DMS114 treated with DMSO at 0.1 percent for 48 hours (cell line): Measurements from ENCODE around the gene CABP7.

Source experiments
- DNase-seq: peaks from one replicate; lab custom pipeline; 2025; ENCODE audit not compliant: unreplicated experiment; lab: John Stamatoyannopoulos, UW

Gene CABP7

DNA sequence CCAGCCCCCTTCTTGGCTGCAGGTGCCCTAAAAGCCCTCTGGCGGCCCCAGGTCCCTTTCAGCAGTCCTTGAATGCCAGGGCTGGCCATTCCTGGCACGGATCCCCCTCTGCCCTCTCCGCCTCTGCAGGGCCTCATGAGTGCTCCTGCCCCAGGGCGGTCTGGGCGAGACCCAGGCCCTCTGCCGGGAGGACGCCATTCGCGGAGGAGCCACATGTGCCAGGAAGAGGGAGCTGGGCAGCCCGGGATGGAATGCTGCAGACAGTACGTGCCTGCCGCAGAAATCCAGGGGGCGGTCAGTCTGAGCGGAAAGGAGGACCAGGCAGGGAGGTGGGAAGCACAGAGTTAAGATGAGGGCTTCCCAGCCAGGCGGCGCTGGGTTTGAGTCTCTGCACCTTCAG lies 2.8 kb downstream of the CABP7 start:
- DNase-seq, result no peak

DNA sequence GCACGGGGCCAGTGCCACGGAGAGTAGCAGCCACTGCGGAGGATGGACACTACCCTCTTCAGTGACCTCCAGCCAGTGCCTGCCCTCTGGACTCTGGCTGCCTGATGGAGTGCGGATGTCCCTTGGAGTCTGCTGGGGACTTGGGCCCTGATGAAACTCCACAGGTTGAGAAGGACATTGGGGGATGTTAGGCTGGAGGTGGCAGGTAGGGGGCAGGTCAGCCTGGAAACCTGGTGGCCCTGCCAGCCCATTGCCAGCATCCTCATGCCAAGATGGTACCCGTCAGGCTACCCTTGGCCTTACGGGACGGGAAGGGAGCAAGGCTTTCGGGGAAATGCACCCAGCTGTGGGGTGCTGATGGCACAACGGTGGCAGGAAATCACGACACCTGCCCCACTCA lies 4.0 kb downstream of the CABP7 start:
- no peak for DNase-seq

DNA sequence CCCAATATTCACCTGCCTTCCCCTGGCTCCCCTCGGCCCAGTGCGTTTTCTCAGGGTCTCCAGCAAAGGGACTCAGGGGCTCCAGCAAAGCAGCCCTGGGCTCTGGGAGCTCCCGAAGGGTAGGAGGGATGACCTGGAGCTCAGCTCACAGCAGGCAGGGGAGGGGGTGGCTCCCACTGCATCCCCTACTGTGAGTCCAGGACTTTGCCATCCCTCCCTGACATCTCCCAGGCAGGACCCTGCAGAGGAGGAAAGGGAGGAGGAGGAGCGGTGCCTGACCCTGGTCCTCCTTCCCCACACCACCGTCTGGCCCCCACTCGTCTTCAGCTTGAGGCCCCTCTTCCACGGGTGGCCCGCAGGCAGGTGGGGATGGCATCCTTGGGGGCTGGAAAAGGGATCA lies 5.0 kb downstream of the CABP7 start:
- DNase-seq, result no peak

DNA sequence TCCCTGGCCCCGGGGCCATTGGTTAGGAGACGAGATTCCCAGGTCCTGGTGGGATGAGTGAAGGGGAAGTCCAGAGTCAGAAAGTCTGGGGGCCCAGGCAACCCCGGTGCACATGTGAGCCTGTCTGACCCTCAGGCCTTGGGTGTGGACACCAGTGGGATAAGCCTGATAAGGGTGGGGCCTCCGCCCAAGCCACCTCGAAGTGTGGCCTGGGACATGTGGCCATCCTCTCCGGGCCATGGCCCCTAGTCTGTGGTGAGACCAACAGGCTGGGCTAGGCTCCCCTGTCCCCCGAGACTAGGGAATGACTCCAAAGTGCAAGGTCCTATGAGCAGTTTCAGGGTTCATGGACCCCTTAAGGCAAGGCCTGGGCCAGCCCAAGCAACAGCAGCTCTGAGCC lies 6.3 kb downstream of the CABP7 start:
- DNase-seq, result no peak

DNA sequence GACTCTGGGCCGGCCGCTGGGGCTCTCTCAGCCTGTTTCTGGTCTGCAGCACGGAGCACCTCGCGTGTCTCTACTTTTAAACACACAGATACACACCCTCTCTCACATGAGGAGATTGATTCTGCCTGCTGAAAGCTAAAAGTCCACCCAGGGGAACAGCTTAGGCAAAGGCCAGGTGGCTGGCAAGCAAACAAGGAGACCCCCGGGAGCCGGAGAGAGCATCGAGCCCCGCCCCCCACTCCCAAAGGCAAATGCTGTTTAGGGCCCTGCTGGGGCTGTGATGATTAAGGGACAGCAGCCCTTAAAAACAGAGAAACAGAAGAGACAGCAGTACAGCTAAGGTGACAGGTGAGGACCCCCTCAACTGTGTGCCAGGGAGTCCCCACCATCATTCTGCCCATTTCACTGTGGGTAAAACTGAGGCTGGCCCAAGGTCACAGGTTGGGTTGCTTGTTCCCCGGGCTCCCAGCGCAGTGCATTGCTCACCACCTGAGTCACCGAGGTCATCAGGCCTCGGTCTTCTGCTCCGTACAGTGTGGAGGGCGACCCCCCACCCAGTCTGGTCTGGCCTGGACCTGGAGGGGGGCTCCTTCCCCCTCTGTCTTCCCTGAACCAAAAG lies 6.8 kb downstream of the CABP7 start:
- no peak for DNase-seq

DNA sequence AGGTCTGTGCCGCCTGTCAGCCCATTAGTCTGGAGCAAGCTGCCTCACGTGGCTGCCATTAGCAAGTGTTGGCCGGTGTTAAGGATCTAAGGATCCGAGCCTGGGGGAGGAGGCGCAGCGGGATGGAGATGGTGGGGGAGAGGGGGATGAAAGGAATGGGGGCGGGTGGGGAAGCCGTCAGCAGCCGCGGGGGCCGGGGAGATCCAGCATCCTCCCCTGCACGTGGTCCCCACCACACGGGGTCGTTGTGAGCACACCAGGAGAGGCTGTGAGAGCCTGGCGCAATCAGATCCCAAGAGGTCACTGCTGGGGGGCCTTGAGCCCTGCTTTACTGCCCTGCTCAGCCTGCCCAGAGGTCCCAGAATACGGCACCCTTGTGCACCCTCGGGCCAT lies 7.3 kb downstream of the CABP7 start:
- DNase-seq, result no peak

DNA sequence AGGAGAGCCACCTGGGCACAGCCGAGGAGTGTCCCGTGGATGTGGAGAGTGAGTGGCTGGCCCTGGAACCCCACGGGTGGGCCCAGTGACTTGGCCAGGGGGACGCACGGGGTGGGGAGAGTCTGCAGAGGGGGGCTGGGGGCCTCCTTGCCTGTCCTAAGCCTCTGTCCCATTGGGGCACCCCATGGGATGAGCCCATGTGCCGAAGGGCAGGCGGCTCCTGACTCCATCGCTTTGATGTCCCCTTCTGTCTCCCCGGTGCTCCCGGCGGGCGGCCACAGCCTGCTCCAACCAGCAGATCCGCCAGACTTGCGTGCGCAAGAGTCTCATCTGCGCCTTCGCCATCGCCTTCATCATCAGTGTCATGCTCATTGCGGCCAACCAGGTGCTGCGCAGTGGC lies 9.4 kb downstream of the CABP7 start:
- no peak for DNase-seq

DNA sequence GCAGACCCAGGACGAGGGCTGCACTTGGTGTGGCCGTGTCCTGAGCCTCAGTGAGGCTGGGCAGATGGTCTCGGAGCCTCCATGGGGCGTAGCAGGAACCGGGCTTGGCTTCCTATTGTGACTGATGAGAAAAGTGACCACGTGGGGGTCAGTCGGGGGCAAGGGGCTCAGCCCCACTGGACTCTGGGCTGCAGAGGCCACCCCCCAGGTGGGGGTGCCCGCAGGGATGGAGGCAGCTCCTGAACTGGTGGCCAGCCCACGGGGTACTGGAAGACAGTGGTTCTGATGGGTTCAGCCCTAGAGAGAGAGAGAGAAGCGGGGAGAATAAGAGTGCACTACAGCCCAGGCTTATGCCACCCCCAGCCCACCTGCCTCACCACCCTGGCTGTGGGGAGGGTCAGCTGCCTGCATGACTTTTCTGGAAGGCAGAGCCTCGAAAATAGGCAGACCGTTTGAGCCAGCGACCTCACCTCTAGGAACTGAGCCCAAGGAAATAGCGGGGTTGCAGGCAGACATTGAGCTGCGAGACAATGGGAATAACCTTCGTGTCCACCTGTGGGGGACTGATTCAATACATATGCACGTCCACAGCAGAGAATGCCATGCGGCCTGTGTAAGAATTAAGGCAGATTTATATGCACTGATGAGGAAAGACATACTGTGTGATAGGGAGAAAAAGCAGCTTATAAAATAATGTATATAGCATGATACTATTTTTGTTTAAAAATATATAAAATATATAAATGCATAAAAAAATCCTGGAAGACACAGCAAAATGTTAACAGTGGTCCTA lies 11.5 kb downstream of the CABP7 start:
- no peak for DNase-seq

DNA sequence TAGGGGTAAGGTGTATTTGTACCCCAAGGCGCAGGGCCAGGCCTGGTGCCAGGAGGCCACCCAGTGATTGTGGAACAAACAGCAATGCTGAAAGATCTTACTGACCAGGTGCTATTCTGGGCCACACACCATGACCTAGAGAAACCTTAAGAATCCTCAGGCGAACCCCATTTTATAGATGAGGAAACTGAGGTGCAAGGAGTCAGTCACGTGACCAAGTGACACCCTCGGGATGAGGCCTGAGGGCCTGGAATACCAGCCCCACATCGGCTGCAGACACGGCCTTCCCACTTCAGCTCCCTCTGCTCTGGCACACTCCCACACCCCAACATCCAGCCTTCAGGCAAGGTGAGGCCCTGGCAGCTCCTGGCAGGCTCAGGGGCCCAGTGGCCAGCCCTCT lies 13.1 kb downstream of the CABP7 start:
- no peak for DNase-seq

DNA sequence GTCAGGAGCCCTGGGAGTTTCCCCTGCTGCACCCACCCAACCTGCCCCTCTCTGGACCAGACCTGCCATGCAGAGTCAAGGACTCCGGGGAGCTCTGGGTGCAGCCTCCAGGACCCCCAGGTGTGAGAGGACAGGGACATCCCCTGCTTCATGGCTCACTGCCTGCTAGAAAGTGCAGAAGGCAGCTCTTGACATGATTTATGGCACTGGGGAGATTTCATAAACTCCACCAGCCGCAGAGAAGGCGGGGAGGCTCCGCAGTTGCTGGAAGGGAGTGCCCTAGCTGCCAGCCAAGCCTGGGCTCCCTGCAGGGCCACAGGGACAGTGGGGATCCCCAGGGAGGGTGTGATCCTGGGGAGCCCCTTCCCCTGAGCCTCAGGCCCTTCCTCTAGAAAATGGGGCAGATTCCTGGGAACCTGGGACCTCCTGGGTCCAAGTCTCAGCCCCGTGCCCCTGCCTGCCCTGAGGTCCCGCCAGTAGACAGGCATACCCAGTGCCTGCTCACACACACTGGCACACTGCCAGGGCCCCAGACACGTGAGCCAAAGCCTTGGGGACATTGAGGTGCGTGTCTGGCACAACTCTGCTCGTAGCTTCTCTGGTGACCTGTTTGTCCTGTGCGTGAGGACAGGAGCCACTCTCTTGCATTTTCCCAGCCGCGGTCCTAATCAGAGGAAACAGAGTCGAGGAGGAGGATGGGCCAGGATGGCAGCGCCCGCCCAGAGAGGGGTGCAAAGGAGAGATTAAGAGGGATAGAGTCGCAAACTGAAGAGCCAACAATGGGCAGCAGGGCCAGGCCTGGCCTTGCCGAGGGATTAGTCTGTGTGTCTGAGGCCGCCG lies 13.8 kb downstream of the CABP7 start:
- DNase-seq, result no peak

DNA sequence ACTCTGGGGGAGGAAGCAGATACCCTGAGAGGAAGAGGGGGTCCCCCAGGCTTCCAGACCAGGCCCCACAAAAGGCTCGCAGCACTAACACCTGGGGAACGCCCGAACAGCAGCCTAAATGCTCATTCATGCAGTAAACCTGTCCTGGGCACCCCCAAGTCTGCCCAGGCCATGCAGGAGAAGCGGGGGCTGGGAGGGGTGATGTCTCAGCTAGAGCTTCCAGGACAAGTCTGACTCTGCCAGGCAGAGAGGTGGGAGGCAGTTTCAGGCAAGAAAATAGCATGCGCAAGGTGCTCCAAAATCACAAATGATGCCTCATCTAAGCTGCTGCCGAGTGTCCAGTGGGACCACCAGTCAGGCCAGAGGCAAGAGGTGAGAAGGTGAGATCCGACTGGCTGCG lies 14.6 kb downstream of the CABP7 start:
- DNase-seq, result no peak

DNA sequence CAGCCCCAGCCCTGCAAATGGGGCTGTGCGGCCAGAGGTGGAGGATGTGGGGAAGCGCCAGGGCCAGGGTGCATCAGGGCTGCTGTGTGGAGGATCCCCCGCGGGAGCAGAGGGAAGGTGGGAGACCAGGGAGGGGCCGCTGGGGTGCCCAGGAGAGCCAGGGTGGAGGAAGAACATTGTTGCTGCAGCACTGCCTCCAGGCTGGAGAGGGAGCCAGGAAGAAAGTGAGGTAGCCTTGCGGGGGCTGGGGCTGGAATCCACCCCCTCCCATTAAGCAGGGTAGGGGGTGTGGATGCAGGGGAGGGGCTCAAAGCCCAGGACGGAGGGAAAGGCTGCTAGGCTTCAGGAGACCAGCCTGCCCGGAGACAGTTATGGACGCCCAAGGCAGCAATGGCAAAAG lies 15.0 kb downstream of the CABP7 start:
- no peak for DNase-seq

DNA sequence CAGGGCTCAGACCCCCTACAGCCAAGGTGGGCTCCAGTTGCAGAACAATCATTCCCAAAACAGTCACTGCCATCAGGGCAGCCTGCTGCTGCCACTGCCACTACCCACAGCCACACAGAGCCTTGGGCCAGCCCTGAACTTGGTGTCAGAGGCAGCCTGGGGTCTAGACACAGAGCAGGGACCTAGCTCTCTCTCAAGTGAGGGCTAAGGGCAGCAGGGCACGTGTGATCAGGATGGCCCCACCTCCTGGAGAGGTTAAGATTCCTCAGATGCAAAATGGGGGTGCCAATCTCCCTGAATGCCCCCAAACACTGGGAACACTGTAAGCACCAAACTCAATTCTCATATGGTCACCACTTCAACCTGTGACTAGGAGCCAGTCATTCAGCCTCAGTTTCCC lies 15.6 kb downstream of the CABP7 start:
- DNase-seq, result no peak

DNA sequence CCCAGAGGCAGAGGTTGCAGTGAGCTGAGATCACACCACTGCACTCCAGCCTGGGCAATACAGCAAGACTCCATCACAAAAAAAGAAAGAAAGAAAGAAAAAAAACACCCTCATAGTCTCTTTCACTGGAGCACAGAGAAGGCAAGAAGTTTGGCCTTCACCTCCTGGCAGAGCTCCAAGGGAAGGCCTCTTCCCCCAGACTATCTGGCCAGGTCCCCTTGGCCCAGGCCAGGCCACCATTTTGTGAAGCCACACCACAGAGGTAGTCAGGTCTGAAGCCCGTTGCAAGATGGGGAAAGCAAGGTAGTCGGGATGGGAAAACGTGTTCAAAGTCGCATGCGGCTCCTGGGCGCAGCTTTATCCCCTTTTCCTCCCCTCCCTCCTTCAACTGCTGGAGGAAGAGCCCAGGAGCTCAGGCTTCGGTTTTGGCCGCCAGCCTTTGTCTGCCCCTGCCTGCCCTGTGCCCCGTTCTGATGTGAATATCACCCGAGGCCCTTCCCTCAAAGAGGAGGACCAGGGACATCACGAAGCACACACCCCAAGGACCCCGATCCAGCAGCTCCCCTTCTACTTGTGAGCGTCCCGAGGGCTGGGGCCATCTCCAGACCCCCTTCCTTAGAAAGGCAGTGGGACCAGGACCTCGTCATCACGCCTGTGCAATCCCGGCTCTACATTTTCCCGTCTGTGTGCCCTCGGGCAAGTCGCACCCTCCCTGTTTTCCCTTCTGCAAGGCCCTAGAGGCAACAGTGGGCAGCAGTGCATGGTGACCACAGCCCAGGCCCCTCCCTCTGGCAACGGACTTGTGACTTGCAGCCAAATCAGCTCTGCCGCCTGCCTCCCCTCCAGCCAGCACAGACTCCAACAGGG lies 17.7 kb downstream of the CABP7 start:
- DNase-seq, result no peak

DNA sequence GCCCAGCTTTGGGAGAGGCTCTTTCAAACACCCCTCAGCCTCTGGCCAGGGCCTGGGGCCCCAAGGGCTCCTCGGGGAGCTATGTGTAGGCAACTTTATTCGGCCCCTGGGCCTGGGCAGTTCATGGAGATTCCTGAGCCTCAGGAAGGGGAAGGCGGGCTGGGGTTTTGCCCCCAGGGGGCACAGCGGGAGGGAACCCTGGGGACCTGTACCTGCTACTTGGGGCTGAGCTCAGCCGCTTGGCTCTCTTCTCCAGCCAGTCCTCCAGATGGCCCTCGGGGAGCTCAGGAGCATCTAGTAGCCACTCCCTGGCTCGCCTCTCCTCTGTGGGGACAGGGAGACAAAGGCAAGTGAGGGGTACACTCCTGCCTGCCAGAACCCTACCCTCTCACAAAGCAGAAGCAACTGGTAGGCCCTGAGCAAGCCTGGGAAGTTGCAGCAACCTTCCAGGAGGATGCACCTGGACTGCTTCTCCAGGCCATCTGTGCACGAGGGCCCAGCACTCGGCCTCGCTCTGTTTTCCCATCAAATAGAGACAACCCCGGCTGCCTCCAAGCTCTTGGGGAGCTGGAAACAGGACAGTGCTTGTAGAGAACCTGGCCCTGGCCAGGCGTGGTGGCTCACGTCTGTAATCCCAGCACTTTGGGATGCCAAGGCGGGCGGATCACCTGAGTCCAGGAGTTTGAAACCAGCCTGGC lies 18.5 kb downstream of the CABP7 start:
- DNase-seq, result no peak

DNA sequence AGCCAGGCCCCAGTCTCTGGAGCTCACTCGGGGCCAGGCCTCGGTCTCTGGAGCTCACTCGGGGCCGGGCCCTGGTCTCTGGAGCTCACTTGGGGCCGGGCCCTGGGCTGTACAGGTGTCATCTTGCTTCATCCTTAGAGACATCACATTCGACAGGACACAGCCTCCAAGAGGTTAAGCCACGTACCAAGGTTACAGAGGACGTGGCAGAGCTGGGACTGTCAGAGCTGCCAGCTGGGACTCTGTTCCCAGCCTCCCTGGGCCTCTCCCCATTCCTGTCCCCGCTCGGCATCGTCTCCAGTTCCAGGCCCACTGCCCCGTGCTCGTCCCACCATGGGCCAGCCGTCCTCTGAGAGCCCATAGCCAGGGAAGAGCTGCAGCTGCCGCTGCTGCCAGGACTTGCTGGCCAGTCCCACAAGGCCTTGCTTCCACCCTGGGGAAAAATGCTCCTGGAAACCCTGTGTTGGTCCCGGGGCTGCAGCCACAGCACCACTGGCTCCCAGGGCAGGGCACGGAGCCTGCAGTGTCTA lies 19.6 kb downstream of the CABP7 start:
- DNase-seq, result no peak

DNA sequence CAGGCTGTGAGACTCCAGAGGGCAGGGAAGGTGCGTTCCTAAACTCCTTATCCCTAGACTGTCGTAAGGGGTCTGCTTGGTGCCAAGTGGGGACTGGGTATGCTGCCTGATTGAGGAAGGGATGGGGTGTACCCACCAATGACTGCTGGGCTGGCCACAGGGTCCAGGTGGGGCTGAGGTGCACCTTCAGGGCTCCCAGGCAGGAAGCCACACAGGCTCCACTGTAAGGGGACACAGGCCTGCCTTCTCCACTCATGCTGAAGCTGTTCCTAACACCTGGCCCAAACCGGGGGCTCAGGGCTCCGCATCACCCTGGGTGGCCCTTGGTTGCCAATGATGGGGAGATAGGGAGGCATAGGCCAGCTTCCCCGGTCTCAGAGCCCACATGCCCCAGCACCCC lies 20.4 kb downstream of the CABP7 start:
- DNase-seq, result no peak

DNA sequence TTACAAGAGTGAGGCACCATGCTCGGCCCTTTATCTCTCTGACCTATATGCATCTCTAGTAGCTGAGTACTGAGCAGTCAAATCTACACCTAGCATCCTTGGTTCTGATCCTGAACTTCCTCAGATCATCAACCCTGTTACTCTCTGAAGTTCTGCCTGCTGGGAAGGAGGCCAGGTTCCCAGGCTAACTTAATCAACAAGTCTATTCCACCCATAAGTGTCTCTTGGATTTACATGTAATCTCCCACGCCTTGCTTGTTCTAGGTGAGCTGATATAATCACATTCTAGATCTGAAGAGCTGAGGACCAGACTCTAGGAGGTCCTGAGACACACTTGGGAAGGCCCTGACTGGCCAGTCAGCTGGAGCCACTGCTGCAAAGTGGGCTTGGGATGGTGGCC lies 22.1 kb downstream of the CABP7 start:
- DNase-seq, result no peak

DNA sequence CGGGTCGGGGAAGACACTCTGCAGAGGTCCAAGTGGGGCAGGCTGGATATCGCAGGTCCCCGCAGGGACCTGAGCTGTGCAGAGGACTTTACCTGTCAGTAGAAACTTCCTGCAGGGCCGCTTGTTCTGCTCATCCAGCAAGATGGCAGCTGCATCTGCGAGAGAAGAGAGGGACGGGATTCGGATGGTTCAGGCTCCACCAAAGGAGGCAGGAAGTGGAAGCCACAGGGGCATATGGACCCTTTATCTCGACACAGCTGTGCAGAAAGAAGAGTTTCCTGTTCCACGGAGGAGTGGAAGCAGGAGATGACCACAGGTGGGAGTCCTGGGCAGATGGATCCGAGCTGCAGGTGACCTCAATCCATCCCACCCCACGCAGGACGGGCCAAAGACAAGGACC lies 22.5 kb downstream of the CABP7 start:
- DNase-seq, result no peak

DNA sequence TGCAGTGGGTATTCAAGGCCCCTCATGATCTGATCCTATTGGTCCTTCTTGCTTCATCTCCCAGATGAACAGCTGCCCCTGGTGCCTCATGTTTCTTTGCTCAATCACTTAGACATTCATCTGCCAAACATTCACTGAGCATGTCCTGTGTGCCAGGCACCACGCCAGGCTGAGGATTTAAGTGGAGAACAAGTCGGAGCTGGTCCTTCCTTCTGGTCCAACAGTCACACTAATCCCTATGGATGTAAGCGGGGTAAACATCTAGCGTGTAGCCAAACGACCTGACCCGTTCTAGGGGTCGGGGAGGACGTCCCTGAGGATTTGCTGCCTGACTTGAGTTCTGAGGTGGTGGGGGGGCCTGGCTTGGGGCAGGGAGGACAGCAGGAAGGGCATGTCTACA lies 25.1 kb downstream of the CABP7 start:
- DNase-seq, result no peak
